Astrocyte (in vitro differentiated cells and primary cell): ENCODE results near the gene ST8SIA3. TPM values are rescaled to one million over a fixed set of nuclear protein-coding genes. Genes with fewer than 3 reads are reported as not detected.

Experiments used
- DNase-seq: peaks from one replicate; pipeline ENCODE4 v3.0.0-alpha.2; 2010; ENCODE audit warnings: low read depth
- FAIRE-seq: peaks from 2 replicates; lab custom pipeline; 2011; peaks lifted over from hg19 to GRCh38; lab: Jason Lieb, UNC
- H2AFZ ChIP-seq: 2 replicates; pipeline ENCODE4 v1.6.0; 2012; ENCODE audit warnings: low read depth, low read length, inconsistent platforms
- H3K27ac ChIP-seq: 2 replicates; pipeline ENCODE4 v1.5.1; 2011; ENCODE audit warnings: low read depth, low read length, inconsistent platforms
- H3K27me3 ChIP-seq: 2 replicates; pipeline ENCODE4 v1.6.0; 2011; ENCODE audit warnings: low read length, inconsistent platforms; ENCODE audit not compliant: insufficient read depth
- H3K36me3 ChIP-seq: 2 replicates; pipeline ENCODE4 v1.5.1; 2011; ENCODE audit warnings: low read length, inconsistent platforms; ENCODE audit not compliant: insufficient read depth
- H3K4me1 ChIP-seq: 2 replicates; pipeline ENCODE4 v1.5.1; 2011; ENCODE audit warnings: low read length, inconsistent platforms; ENCODE audit not compliant: insufficient read depth
- H3K4me2 ChIP-seq: 2 replicates; pipeline ENCODE4 v1.6.0; 2012; ENCODE audit warnings: low read length, inconsistent platforms
- H3K4me3 ChIP-seq: 2 replicates; pipeline ENCODE4 v1.5.1; 2011; ENCODE audit warnings: low read depth, mild to moderate bottlenecking, low read length, inconsistent platforms; ENCODE audit not compliant: insufficient read depth
- H3K79me2 ChIP-seq: 2 replicates; pipeline ENCODE4 v1.6.0; 2012; ENCODE audit warnings: mild to moderate bottlenecking, low read length, inconsistent platforms; ENCODE audit not compliant: insufficient read depth
- H3K9ac ChIP-seq: 2 replicates; pipeline ENCODE4 v1.6.0; 2012; ENCODE audit warnings: mild to moderate bottlenecking, low read length, inconsistent platforms
- H3K9me3 ChIP-seq: 2 replicates; pipeline ENCODE4 v1.5.1; 2012; ENCODE audit warnings: low read depth, mild to moderate bottlenecking, low read length, inconsistent platforms; ENCODE audit not compliant: insufficient read depth
- H4K20me1 ChIP-seq: 2 replicates; pipeline ENCODE4 v1.6.0; 2012; ENCODE audit warnings: low read length, inconsistent platforms; ENCODE audit not compliant: insufficient read depth
- H3K27ac Mint-ChIP-seq: one replicate; pipeline ENCODE4 v1.8.0; 2021; ENCODE audit warnings: mild to moderate bottlenecking, mixed read lengths; ENCODE audit not compliant: unreplicated experiment
- H3K27me3 Mint-ChIP-seq: one replicate; pipeline ENCODE4 v1.8.0; 2021; ENCODE audit warnings: low read depth, mixed read lengths; ENCODE audit not compliant: unreplicated experiment
- H3K36me3 Mint-ChIP-seq: one replicate; pipeline ENCODE4 v1.8.0; 2021; ENCODE audit warnings: low read depth, mixed read lengths; ENCODE audit not compliant: unreplicated experiment
- H3K4me1 Mint-ChIP-seq: one replicate; pipeline ENCODE4 v1.8.0; 2021; ENCODE audit warnings: low read depth, mixed read lengths; ENCODE audit not compliant: unreplicated experiment
- H3K4me3 Mint-ChIP-seq: one replicate; pipeline ENCODE4 v1.8.0; 2021; ENCODE audit warnings: mild to moderate bottlenecking, moderate library complexity, mixed read lengths; ENCODE audit not compliant: unreplicated experiment
- H3K9me3 Mint-ChIP-seq: one replicate; pipeline ENCODE4 v1.8.0; 2021; ENCODE audit warnings: mild to moderate bottlenecking, mixed read lengths; ENCODE audit not compliant: unreplicated experiment
- EZH2 ChIP-seq: IDR thresholded peaks from 2 replicates; pipeline ENCODE4 v1.6.1; 2012; ENCODE audit warnings: mild to moderate bottlenecking, low read length, inconsistent platforms; ENCODE audit not compliant: insufficient read depth
- total RNA-seq: library from RNA; stranded (reverse); gene quantifications from 2 replicates; pipeline ENCODE4 v1.2.1, GENCODE V29; 2021
- TF ChIP-seq, protein P1 (sequence below): IDR thresholded peaks from 2 replicates; pipeline ENCODE4 v1.5.1; 2011; ENCODE audit warnings: low read depth, mild to moderate bottlenecking, inconsistent platforms, low read length, moderate library complexity; ENCODE audit not compliant: insufficient read depth

Gene ST8SIA3
- total RNA-seq, 1 donor from 2014 or later = 0.30 TPM

- Mint-ChIP-seq H3K4me3 (no peak overlapping the region), H3K36me3 (no peaks in the 10 kb centered on the region), H3K4me1 (no peaks in the 10 kb centered on the region), H3K9me3 (no peaks in the 10 kb centered on the region), H3K27me3 (peaks cover 54% of the 10 kb centered on the region), H3K27ac (no peak overlapping the region)
- no peaks in the 10 kb centered on the region for H3K79me2 ChIP-seq
- H3K27ac ChIP-seq = no peak overlapping the region
- no peaks in the 10 kb centered on the region for H3K9me3 ChIP-seq
- H2AFZ ChIP-seq = no peak overlapping the region
- H3K4me3 ChIP-seq = no peak overlapping the region
- H4K20me1 ChIP-seq = no peaks in the 10 kb centered on the region
- no peak overlapping the region for H3K9ac ChIP-seq
- no peaks in the 10 kb centered on the region for H3K4me1 ChIP-seq
- TF ChIP-seq, protein P1, sequence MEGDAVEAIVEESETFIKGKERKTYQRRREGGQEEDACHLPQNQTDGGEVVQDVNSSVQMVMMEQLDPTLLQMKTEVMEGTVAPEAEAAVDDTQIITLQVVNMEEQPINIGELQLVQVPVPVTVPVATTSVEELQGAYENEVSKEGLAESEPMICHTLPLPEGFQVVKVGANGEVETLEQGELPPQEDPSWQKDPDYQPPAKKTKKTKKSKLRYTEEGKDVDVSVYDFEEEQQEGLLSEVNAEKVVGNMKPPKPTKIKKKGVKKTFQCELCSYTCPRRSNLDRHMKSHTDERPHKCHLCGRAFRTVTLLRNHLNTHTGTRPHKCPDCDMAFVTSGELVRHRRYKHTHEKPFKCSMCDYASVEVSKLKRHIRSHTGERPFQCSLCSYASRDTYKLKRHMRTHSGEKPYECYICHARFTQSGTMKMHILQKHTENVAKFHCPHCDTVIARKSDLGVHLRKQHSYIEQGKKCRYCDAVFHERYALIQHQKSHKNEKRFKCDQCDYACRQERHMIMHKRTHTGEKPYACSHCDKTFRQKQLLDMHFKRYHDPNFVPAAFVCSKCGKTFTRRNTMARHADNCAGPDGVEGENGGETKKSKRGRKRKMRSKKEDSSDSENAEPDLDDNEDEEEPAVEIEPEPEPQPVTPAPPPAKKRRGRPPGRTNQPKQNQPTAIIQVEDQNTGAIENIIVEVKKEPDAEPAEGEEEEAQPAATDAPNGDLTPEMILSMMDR = no peak
- H3K4me2 ChIP-seq = no peak overlapping the region
- DNase-seq = no peak
- no peak for FAIRE-seq
- no peaks in the 10 kb centered on the region for H3K36me3 ChIP-seq
- no peaks in the 10 kb centered on the region for H3K27me3 ChIP-seq
Measured at GRCh38 chr18:57343833-57344232, 8.5 kb upstream of the ST8SIA3 start.

DNA sequence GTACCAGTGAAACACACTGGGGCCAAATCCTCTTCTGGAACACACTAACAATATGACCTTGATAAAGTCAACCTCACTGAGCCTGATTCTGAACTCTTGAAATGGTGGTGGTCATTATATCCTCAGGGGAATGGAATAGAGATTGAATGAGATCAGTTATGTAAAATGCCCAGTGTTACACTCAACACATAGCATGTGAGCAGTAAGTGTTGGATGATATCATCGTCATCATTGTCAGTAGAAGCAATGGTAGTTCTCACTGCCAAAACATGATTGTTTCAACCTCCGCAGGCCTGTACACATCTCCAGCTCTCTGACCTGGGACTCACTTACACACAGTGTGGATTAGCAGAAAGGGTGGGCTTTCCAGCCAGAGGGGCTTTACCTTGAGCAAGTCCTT, 5.5 kb upstream of the ST8SIA3 start:
- H3K4me3 ChIP-seq = no peak overlapping the region
- no peak overlapping the region for H2AFZ ChIP-seq
- Mint-ChIP-seq H3K27me3 (peaks cover 58% of the 10 kb centered on the region), H3K27ac (no peak overlapping the region), H3K4me3 (no peak overlapping the region), H3K4me1 (no peaks in the 10 kb centered on the region), H3K36me3 (no peaks in the 10 kb centered on the region), H3K9me3 (peaks cover 2% of the 10 kb centered on the region)
- peaks cover 10% of the 10 kb centered on the region for H3K27me3 ChIP-seq
- H3K4me1 ChIP-seq = no peaks in the 10 kb centered on the region
- no peak overlapping the region for H3K4me2 ChIP-seq
- FAIRE-seq (no peak), DNase-seq (no peak)
- H3K9ac ChIP-seq = no peak overlapping the region
- TF ChIP-seq EZH2 = no peak
- TF ChIP-seq, protein P1 = no peak
- no peaks in the 10 kb centered on the region for H3K36me3 ChIP-seq
- no peaks in the 10 kb centered on the region for H4K20me1 ChIP-seq
- H3K9me3 ChIP-seq = no peaks in the 10 kb centered on the region
- H3K27ac ChIP-seq = no peak overlapping the region
- no peaks in the 10 kb centered on the region for H3K79me2 ChIP-seq

GRCh38 chr18:57347784-57348183, 4.6 kb upstream of the ST8SIA3 start:
- no peak overlapping the region for H3K4me2 ChIP-seq
- no peaks in the 10 kb centered on the region for H3K4me1 ChIP-seq
- peaks cover 2% of the 10 kb centered on the region for H3K9me3 Mint-ChIP-seq
- H3K27ac ChIP-seq = no peak overlapping the region
- no peak overlapping the region for H3K9ac ChIP-seq
- H3K27me3 Mint-ChIP-seq = peaks cover 59% of the 10 kb centered on the region
- no peak for TF ChIP-seq EZH2
- TF ChIP-seq, protein P1 = no peak
- H3K4me3 Mint-ChIP-seq = no peak overlapping the region
- no peaks in the 10 kb centered on the region for H3K4me1 Mint-ChIP-seq
- no peak overlapping the region for H3K27ac Mint-ChIP-seq
- no peaks in the 10 kb centered on the region for H3K36me3 ChIP-seq
- FAIRE-seq (no peak), DNase-seq (no peak)
- H3K9me3 ChIP-seq = no peaks in the 10 kb centered on the region
- no peaks in the 10 kb centered on the region for H3K36me3 Mint-ChIP-seq
- no peak overlapping the region for H2AFZ ChIP-seq
- H3K27me3 ChIP-seq = peaks cover 12% of the 10 kb centered on the region
- H3K4me3 ChIP-seq = no peak overlapping the region
- no peaks in the 10 kb centered on the region for H3K79me2 ChIP-seq
- no peaks in the 10 kb centered on the region for H4K20me1 ChIP-seq
